Stimulated activated CD8-positive, alpha-beta memory T cell treated with anti-CD3 and anti-CD28 coated beads, Interleukin-12 subunit alpha, Interleukin-12 subunit beta, amount 100 ng/mL, for 4 hours (primary cell): ENCODE results near the gene TMEM179.

Experiments
- DNase-seq: peaks from one replicate; pipeline ENCODE4 v3.0.0-alpha.2; 2020; ENCODE audit warnings: low read depth

The TMEM179 gene

GRCh38 chr14:104598910-104599273 is 5.7 kb downstream of the TMEM179 start:
- DNase-seq = no peak

- no peak for DNase-seq
Measured at GRCh38 chr14:104598039-104598909, 6.3 kb downstream of the TMEM179 start.

DNA sequence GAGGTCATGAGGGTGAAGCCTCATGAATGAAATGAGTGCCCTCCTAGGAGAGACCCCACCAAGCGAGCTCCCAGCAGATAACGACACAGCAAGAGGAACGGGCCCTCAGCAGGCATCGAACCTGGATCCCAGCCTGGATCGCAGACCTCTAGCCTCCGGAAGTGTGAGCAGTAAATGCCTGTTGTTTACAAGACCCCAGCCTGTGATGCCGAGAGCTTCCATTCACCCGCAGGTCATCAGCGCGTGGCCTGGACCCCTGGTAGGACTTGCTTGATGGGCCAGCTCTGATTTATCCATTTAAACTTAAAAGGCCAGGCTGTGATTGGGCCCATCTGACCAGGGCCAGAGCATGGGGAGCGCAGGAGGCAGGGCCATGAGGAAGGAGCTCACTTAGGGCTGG is 7.0 kb downstream of the TMEM179 start:
- DNase-seq = no peak

- no peak for DNase-seq
Measured at GRCh38 chr14:104596927-104597351, 7.6 kb downstream of the TMEM179 start.

DNA sequence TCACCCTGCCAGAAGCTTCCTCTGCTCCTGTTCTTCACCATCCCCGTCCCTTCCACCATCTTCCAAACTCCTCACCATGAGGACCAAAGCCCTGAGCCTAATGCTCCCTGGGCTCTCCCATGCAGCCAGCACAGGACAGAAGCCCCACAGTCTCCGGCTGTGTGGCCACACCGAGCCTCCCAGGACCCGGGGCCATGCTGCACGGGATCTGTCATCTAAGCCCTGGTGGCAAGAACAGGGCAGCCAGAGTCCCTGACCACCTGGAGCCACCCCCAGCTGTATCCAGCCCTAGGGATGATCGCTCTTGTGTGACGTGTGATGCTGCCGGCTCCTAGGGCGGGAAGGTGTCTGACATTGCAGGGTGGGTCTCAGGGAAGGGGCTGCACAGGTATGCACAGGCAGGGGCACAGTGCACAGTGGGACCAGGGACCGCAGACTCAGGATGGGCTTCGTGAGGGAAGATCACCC is 8.1 kb downstream of the TMEM179 start:
- no peak for DNase-seq

DNA sequence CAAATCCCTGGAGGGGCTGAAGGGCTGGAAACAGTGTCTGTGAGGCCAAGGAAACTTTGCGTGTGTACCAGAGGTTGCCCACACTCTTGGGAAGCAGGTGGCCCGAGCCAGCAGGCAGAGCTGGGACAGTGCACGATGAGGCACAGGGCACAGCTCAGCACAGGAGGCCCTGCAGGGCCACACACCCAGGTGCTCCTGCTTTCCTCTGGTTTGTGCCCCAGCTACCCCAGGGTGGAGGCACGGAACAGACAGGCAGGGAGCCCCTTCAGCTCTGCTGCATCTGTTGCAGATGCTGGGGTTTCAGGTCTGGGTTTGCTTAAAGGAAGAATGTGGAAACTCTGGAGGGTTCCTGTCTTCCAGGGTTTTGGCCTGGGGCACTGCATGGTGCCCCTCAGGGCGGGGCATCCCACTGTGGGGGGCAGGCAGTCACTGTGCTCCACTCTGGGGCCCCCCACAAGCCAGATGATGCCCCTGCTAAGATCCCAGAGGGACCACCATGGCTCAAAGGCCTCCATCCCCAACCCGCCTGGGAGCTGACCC is 8.6 kb downstream of the TMEM179 start:
- DNase-seq = no peak

- DNase-seq = no peak
Measured at GRCh38 chr14:104595116-104595675, 9.4 kb downstream of the TMEM179 start.

DNA sequence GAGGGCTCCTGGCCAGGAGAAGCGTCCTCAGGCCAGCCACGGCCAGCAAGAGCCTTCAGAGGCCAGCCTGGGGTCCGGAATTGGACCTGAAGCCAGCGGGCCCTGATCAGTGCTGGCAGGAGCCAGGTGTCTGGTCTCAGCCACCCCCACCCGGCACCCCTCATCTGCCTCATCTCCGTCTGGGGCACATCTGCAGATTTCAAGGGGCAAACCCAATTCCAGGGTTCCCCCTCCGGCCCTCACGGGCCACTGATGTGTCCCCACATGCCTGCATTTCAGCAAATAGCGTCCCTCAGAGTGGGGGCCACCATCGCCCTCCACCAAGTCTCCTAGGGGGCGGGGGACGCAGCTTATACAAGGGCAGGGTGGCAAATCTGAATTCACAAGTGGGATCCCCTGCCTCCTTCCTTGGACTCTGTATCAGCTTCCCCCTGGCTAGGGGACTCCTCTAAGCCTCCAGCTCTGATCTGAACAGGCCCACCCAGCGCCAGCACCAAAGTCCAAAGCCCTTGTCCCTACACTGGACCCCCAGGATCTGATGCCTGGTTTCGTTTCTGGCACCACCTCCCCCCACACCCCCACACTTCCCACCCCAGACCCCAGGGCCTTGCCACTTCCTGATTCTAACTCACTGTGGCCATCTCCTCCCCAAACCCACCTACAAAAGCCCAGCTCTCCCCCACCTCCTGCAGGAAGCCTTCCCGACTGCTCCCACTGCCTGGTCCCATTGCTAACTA is 10.1 kb downstream of the TMEM179 start:
- DNase-seq = no peak

- DNase-seq = no peak
Measured at GRCh38 chr14:104593710-104594136, 10.8 kb downstream of the TMEM179 start.

GRCh38 chr14:104593241-104593701 is 11.3 kb downstream of the TMEM179 start:
- no peak for DNase-seq

DNA sequence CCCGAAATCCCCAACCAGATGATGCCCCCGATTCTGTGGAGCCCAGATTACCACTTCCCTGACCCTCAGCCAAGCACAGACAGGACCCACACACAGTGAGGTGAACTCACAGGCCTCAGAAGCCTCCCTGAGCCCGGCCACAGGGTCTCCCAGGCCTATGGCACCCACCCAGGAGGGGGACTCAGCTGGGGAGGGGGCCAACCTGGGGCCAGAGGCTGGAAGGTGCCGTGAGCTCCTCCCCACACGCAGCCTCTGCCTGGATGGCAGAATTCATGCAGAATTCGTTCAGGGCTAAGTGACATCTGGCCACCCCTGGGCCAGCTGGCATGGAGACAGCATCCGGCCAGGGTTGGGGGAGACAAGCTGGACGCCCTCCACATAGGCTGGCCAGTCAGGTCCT is 11.8 kb downstream of the TMEM179 start:
- DNase-seq = no peak

DNA sequence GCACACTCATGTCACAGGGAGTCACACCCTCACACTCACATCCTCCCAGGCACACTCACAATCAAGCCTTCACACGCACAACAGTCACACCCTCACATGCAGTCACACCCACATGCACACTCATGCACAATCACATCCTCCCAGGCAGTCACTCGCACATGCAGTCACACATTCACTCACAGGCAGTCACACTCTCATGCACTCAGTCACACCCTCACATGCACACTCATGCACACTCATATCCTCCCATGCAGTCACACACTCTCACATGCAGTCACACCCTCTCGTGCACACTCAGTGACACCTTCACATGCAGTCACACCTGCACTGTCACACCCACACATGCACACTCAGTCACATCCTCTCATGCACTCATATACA is 12.3 kb downstream of the TMEM179 start:
- DNase-seq = no peak

GRCh38 chr14:104591506-104592291 is 12.9 kb downstream of the TMEM179 start:
- no peak for DNase-seq

DNA sequence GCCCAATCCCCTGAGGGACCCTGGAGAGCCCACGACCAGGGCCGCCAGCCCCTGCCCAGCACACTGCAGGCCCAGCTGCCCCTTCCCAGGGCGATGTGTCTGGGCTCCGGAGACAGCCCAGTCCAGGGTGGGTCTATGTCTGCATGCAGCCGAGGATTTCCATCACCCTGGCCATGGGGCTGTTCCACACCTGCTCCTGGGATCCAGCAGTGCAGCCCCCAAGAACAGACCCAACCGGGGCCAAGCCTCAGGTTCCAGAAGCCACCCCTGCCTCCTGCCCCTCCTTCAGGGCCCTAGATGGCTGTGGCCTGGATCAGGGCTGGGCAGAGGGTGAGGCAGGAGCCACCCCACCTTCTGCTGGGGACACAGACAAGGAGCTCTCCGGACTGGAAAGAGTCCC is 13.5 kb downstream of the TMEM179 start:
- DNase-seq = no peak

DNA sequence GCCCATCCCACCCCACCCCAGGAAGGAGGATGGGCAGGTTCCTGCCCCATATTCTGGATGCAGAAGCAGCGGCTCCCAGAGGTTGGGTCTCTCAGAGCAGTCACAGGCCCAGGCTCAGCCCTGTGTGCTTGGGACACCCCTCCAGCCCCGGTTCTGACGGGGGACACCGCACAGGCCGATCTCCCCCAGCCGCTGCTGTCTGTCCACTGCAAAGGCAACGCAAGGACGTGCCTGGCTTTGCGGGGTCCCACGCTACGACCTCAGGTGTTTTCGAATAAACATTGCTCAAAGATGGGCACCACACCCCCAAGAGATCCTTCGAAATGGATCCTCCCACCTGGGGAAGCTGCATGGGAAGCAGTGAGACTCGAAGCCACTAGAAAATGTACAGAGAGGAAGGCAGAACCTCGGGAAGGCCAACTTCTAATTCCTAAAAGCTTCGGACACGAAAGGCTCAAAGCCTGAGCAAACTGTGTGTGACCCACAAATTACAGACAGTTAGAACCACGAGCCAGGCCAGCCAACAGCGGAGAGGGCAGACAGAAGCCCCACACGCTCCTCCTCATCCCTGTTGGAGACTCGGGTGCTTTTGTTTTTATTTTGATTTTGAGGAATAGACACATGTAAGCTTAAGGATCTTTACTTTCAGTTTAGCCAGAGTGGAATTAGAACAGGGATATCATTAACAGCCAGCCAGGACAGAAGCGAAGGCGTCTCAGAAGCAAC is 14.2 kb downstream of the TMEM179 start:
- no peak for DNase-seq

- no peak for DNase-seq
Measured at GRCh38 chr14:104589338-104590195, 15.0 kb downstream of the TMEM179 start.

DNA sequence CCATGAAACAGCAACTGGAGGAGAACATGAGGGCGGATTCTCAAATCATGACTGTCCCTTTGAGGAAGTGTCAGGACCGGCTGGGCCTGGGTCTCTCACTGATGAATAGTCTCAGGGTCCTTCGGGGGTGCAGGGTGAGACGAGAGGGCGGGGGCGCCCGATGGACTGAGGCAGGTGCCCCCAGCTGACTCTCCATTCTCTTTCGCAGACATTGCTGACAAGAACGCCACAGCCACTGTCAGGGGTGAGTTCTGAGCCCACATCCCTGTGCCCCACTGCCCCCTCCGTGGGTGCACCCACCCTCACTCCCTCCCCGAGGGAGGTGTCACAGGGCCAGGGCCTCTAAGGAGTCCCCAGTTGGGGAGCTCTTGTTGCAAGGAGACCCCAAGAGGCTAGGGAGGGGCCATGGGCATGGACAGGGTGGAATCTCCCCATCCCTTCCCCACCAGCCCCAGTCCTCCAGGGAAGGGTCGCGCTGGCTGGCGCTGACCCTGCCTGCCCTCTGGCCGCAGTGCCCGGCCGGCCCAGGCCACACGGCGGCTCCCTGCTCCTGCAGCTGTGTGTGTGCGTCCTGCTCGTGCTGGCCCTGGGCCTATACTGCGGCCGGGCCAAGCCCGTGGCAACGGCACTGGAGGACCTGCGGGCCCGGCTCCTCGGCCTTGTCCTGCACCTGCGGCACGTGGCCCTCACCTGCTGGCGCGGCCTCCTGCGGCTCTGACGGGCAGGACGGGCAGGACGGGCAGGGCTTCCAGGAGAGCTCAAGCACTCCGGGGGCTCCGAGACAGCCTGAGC is 16.3 kb downstream of the TMEM179 start:
- no peak for DNase-seq

DNA sequence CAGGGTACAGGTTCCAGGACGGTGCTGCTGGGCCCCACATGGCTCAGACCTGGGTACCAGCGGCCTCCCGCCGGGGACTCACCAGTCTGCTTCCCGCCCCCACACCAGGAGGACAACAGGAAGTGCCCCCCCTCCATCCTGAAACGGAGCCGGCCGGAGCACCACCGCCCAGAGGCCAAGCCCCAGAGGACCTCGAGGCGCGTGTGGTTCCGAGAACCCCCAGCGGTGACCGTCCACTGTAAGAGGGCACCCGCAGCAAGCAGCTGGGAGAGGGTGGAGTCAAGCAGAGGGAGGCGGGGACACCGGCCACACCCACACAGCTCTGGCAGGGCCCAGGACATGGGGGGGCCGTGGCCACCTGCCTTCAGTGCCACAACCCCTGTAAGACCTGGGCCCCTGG is 16.9 kb downstream of the TMEM179 start:
- DNase-seq = no peak
